Bronchial epithelial cell (primary cell): ENCODE results near the gene C15orf61. TPM values are rescaled to one million over a fixed set of nuclear protein-coding genes. Genes with fewer than 3 reads are reported as not detected.

Source experiments
- DNase-seq: peaks from one replicate; pipeline ENCODE4 v3.0.0-alpha.2; 2010; ENCODE audit warnings: low read depth
- FAIRE-seq: peaks from 2 replicates; lab custom pipeline; 2011; peaks lifted over from hg19 to GRCh38; lab: Jason Lieb, UNC
- H3K27me3 ChIP-seq: 2 replicates; pipeline ENCODE4 v1.5.1; 2011; ENCODE audit warnings: low read length; ENCODE audit not compliant: control insufficient read depth, insufficient read depth
- H3K36me3 ChIP-seq: 2 replicates; pipeline ENCODE4 v1.5.1; 2011; ENCODE audit warnings: low read length; ENCODE audit not compliant: control insufficient read depth, insufficient read depth
- H3K4me3 ChIP-seq: 2 replicates; pipeline ENCODE4 v1.5.1; 2011; ENCODE audit warnings: mild to moderate bottlenecking, low read depth, low read length, control low read depth
- total RNA-seq: library from RNA; depleted of rRNA; stranded (reverse); fragments of >200 nt; gene quantifications from 2 replicates; pipeline ENCODE4 v1.2.1, GENCODE V29; 2014
- TF ChIP-seq, protein P1 (sequence below): IDR thresholded peaks from 2 replicates; pipeline ENCODE4 v1.5.1; 2011; ENCODE audit warnings: mild to moderate bottlenecking, moderate library complexity, low read length, control low read depth, inconsistent platforms; ENCODE audit not compliant: insufficient read depth, severe bottlenecking

The C15orf61 gene
- total RNA-seq, 1 donor from 2014 or later, result 2.1 TPM

DNA sequence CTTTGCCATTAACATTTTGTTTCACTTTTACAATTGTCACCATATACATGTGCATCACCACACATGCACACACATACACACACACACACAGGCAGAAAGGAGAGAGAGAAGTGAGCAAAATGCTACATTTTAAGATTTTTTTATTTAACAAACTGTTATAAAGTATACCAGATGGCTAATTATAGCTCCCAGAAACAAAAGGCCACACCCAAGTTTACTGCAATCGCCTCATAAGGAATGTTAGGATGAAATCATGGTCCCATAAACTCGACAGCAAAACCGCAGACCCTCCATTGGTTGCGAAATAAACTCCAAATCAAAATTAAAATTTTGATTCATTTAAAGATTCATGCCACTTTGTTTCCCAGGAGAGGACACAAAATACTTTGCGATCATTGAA, 16.1 kb upstream of the C15orf61 start:
- DNase-seq (no peak), FAIRE-seq (no peak)

DNA sequence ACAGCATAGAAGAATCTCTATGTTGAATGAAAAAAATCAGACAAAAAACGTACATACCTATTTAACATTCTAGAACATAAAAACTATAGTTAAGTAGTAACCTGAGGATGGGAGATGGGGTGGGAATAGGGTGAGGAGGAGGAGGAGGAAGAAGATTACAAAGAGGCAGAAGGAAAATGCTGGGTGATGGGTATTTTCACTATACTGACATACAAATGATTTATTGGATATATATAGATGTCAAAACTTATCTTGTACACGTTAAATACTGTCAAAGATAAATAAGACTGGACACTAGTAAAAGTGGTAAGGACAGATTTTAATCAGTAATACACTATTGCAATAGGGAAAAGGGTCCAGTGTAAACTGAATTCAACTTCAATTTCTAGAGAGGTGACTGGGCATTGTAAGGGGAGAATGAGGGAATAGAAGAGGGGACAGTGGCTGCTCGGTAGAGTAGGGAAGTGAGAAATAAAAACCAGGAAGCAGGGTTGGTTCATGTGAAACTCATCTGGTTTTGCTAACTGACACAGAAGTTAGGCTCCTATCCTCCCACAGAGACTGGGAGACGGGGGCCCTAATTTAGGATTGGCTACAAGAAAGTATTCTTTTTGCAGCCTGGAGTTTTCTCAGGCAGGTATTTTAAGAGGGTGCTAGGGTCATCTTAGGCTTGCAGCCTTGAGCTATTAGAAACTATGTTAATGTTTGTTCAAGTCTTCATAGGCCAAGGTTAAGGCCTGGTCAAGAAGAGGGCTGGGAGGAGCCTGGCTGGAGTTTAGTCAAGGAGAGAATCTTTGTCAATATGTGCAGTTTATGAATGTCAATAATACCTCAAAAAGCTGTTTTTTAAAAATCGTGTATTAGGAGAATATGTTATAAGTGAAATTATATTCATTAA, 15.0 kb upstream of the C15orf61 start:
- no peak for DNase-seq

More for the DNA sequence above, 16.1 kb upstream of the C15orf61 start:
- H3K4me3 ChIP-seq, result no peak overlapping the region
- H3K27me3 ChIP-seq, result no peaks in the 10 kb centered on the region
- TF ChIP-seq, protein P1, sequence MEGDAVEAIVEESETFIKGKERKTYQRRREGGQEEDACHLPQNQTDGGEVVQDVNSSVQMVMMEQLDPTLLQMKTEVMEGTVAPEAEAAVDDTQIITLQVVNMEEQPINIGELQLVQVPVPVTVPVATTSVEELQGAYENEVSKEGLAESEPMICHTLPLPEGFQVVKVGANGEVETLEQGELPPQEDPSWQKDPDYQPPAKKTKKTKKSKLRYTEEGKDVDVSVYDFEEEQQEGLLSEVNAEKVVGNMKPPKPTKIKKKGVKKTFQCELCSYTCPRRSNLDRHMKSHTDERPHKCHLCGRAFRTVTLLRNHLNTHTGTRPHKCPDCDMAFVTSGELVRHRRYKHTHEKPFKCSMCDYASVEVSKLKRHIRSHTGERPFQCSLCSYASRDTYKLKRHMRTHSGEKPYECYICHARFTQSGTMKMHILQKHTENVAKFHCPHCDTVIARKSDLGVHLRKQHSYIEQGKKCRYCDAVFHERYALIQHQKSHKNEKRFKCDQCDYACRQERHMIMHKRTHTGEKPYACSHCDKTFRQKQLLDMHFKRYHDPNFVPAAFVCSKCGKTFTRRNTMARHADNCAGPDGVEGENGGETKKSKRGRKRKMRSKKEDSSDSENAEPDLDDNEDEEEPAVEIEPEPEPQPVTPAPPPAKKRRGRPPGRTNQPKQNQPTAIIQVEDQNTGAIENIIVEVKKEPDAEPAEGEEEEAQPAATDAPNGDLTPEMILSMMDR, result no peak
- H3K36me3 ChIP-seq, result no peaks in the 10 kb centered on the region

DNA sequence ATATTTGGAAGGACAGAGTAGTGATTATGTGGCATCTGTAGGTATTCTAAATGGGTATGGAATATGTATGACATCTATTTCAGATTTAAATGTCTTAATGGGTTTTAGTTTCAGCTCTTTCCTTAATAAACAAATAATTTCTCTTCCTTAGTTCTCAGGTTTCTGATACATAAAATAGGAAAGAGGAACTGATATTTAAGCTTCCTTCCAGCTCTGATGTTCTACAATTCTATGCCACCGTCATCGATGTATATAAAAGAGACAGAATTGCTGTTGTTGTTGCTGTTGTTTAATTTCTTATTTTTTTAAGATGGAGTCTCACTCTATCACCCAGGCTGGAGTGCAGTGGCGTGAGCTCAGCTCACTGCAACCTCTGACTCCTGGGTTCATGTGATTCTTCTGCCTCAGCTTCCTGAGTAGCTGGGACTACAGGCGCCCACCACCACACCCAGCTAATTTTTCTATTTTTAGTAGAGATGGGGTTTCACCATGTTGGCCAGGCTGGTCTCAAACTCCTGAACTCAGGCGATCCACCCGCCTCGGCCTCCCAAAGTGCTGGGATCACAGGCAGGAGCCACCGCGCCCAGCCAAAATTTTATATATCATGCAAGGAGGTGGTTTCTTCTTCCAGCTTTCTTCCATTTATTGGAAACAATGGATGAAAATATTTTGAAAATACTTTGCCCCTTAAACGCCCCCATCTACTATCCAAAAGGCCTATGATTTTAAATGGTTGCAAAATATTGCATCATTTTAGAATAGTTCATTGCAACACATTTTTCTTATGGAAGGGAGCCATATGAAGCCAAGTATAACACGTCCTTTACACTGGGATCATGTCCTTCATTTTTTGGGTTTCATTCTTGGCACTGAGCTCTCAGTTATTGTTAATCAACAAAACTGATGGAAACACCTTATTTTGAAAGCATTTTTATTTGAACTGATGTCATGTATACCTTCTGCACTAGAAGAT, 13.9 kb upstream of the C15orf61 start:
- Histone ChIP-seq H3K4me3 (no peak overlapping the region), H3K27me3 (no peaks in the 10 kb centered on the region), H3K36me3 (no peaks in the 10 kb centered on the region)
- DNase-seq (no peak), FAIRE-seq (no peak)
- TF ChIP-seq, protein P1, result no peak

More for the DNA sequence above, 15.0 kb upstream of the C15orf61 start:
- no peaks in the 10 kb centered on the region for H3K27me3 ChIP-seq
- H3K4me3 ChIP-seq, result no peak overlapping the region
- FAIRE-seq, result no peak
- H3K36me3 ChIP-seq, result no peaks in the 10 kb centered on the region
- TF ChIP-seq, protein P1, result no peak

DNA sequence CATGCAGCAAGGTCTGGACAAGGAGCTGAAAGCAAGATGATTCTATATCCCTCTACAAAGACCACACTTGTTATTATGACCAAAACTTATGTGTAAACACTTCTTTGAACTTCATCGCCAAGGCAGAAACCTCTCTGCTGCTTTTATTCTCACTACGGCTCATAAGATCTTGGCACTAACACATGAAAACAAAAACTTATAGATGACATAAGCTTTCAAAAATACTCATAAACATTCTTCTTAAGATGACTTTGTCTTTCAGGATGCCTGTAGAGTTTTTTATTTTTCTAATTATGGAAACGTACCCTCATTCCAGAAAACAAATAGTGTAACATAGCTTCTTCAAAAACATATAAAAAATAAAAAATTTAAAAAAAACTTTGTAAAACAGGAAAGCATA, 12.5 kb upstream of the C15orf61 start:
- Histone ChIP-seq H3K4me3 (no peak overlapping the region), H3K27me3 (no peaks in the 10 kb centered on the region), H3K36me3 (no peaks in the 10 kb centered on the region)
- TF ChIP-seq, protein P1, result no peak
- FAIRE-seq (no peak), DNase-seq (no peak)

DNA sequence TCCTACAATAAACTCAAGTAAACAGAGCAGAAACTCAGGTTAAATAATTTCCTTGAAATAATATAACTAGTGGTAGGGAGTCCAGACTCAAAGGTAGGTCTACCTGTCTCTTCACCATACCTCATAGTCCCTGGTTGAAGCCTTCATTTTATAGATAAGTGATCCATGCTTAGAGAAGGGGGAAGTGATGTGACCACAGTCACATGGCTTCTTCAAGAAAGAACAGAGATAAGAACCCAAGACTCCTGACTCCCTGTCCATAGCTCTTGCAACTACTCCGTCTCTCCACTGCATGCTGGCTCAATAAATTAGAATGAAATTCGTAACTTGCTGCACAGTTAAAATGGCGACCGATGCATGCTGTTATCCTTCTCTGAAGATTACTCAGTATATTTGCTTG, 11.0 kb upstream of the C15orf61 start:
- H3K27me3 ChIP-seq, result no peaks in the 10 kb centered on the region
- no peak for FAIRE-seq
- TF ChIP-seq, protein P1, result no peak

More for the DNA sequence above, 11.0 kb upstream of the C15orf61 start:
- no peak for DNase-seq
- Histone ChIP-seq H3K36me3 (no peaks in the 10 kb centered on the region), H3K4me3 (no peak overlapping the region)
